ENCODE measurements around the gene ZNF565. TPM values are rescaled to one million over a fixed set of nuclear protein-coding genes. Genes with fewer than 3 reads are reported as not detected.

The ZNF565 gene
- total and polyA plus RNA-seq, 12 donors: 2.0 to 7.5 (median 4.0) TPM

DNA sequence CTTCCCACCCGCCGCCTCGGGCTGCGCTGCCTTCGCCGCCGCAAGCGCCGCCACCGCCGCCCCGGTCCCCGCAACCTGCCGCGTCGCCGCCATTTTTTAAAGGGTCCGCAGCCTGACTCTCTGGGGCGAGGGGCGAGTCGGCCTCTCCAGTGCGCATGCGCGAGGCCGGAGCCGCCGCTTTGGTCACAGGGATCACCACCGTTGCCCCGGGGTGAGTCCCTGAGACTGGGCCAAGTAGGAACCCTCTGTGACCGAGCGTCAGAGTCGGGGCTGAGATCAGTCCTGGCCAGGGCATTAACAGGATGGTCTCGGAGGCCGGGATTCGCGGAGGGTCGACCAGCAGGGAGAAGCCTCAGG lies 43.0 kb upstream of the ZNF565 start:
- Histone ChIP-seq H3K4me1 (replicated peaks in 1 of 2) (no peaks in the 10 kb centered on the region), H3K27ac (no peak overlapping the region), H3K4me3 (peak overlapping the region in 3 of 4 donors; percentile 23 to 61 (median 33)), H3K27me3 (no peaks in the 10 kb centered on the region), H3K9me3 (replicated peaks in 1 of 3) (no peaks in the 10 kb centered on the region), H3K36me3 (replicated peaks in 1 of 2) (no peaks in the 10 kb centered on the region)
- peak in 6 of 7 donors; percentile 24 to 61 (median 40) for DNase-seq
- TF ChIP-seq CTCF (IDR thresholded peaks at IDR 0.05) (no peak), POLR2A (IDR thresholded peaks at IDR 0.05) (no peak)
- intact Hi-C loops (cut with DNase I): no loop called here
- 0 to 26% (median 7%) methylated on average over 13 to 37 of the region's 37 CpGs for WGBS, 4 donors

GRCh38 chr19:36256853-36257519 lies 42.5 kb upstream of the ZNF565 start:
- no peaks in the 10 kb centered on the region for H3K9me3 ChIP-seq (replicated peaks in 1 of 3)
- H3K4me1 ChIP-seq (replicated peaks in 1 of 2): no peaks in the 10 kb centered on the region
- no peaks in the 10 kb centered on the region for H3K36me3 ChIP-seq (replicated peaks in 1 of 2)
- no peak overlapping the region for H3K27ac ChIP-seq
- intact Hi-C loops (cut with DNase I): no loop called here
- peak in 1 of 7 donors; percentile 14 for DNase-seq
- WGBS, 4 donors: 55 to 67% (median 60%) methylated on average over 11 to 42 of the region's 42 CpGs
- H3K4me3 ChIP-seq: peak overlapping the region in 3 of 4 donors; percentile 23 to 61 (median 33)
- TF ChIP-seq POLR2A (IDR thresholded peaks at IDR 0.05) (no peak), CTCF (IDR thresholded peaks at IDR 0.05) (no peak)
- no peaks in the 10 kb centered on the region for H3K27me3 ChIP-seq

- DNase-seq: peak in 1 of 7 donors; percentile 11
- intact Hi-C loops (cut with DNase I): no loop called here
- H3K4me1 ChIP-seq (replicated peaks in 1 of 2): no peaks in the 10 kb centered on the region
- TF ChIP-seq CTCF (IDR thresholded peaks at IDR 0.05) (no peak), POLR2A (IDR thresholded peaks at IDR 0.05) (no peak)
- H3K27ac ChIP-seq: no peak overlapping the region
- H3K36me3 ChIP-seq (replicated peaks in 1 of 2): no peaks in the 10 kb centered on the region
- H3K9me3 ChIP-seq (replicated peaks in 1 of 3): no peaks in the 10 kb centered on the region
- 94 to 97% (median 96%) methylated on average over 12 to 15 of the region's 15 CpGs for WGBS, 4 donors
- no peak overlapping the region for H3K4me3 ChIP-seq
- H3K27me3 ChIP-seq: no peaks in the 10 kb centered on the region
Measured at GRCh38 chr19:36256064-36256463, 41.6 kb upstream of the ZNF565 start.

DNA sequence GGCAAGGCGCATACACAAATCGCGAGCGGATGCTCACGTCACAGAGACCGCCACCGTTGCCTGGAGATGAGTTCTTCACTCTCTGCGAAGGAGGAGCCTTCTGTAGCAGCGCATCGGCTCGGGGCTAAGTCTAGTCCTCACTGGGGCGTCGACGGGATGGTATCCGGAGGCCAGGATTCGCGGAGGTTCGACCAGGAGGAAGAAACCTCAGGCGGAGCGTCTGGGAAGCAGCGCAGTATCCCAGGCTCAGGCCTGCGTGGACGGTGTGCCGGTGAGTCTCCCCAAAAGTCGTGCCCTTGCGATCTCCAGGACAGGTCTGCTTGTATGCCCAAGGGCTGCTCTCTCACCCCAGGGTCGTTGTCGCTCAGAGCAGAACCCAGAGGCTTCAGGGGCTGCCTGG lies 40.9 kb upstream of the ZNF565 start:
- Histone ChIP-seq H3K9me3 (replicated peaks in 1 of 3) (no peaks in the 10 kb centered on the region), H3K27me3 (no peaks in the 10 kb centered on the region), H3K36me3 (replicated peaks in 1 of 2) (no peaks in the 10 kb centered on the region), H3K4me3 (no peak overlapping the region), H3K27ac (no peak overlapping the region), H3K4me1 (replicated peaks in 1 of 2) (no peaks in the 10 kb centered on the region)
- DNase-seq: peak in 1 of 7 donors; percentile 7
- intact Hi-C loops (cut with DNase I): no loop called here
- 93 to 98% (median 94%) methylated on average over 23 to 28 of the region's 28 CpGs for WGBS, 4 donors
- TF ChIP-seq CTCF (IDR thresholded peaks at IDR 0.05) (no peak), POLR2A (IDR thresholded peaks at IDR 0.05) (no peak)
